Gastroesophageal sphincter (tissue), 3 donors: ENCODE data around the gene BLVRA.

ENCODE experiments used
- CTCF ChIP-seq, 4 experiments: fragments of 200-600 bp in 2 of 4; fragments of 450-650 bp in 2 of 4; sonication (generic) in 1 of 4; IDR thresholded peaks; one replicate each; pipeline ENCODE4 v1.5.1; 2017 to 2019; ENCODE audit warnings: antibody characterized with exemption in 4 of 4, mild to moderate bottlenecking in 2 of 4, moderate library complexity in 2 of 4
- POLR2A ChIP-seq, 2 donors: fragments of 450-650 bp; IDR thresholded peaks; one replicate each; pipeline ENCODE4 v1.6.1; 2017; ENCODE audit warnings: antibody characterized with exemption in 2 of 2, mild to moderate bottlenecking in 2 of 2, moderate library complexity in 1 of 2
- POLR2AphosphoS5 ChIP-seq: sonication (generic); formaldehyde crosslinking; IDR thresholded peaks from one replicate; pipeline ENCODE4 v1.6.1; 2017; ENCODE audit warnings: antibody characterized with exemption

- TF ChIP-seq CTCF (IDR thresholded peaks at IDR 0.05) (no peak), POLR2A (IDR thresholded peaks at IDR 0.05) (no peak), POLR2AphosphoS5 (no peak)
Measured at GRCh38 chr7:43791665-43792064, 33.2 kb downstream of the BLVRA start.
